HFF-Myc (cell line): Measurements from ENCODE around the gene RXRB.

Experiments
- DNase-seq: peaks from one replicate; pipeline ENCODE4 v3.0.0-alpha.2; 2011; ENCODE audit warnings: low read depth; ENCODE audit errors: extremely low read depth
- H3K4me3 ChIP-seq: replicated peaks from 2 replicates; pipeline ENCODE4 v1.5.1; 2011; ENCODE audit warnings: low read depth, mild to moderate bottlenecking, control low read depth, low read length
- CTCF ChIP-seq: IDR thresholded peaks from 2 replicates; pipeline ENCODE4 v1.5.1; 2012; ENCODE audit warnings: mild to moderate bottlenecking, low read depth, low read length, control low read depth; ENCODE audit errors: missing control alignments

The RXRB gene

GRCh38 chr6:33191383-33192104, 8.9 kb downstream of the RXRB start:
- DNase-seq, result no peak
- H3K4me3 ChIP-seq, result no peak overlapping the region
- no peak for TF ChIP-seq CTCF

GRCh38 chr6:33190504-33191107, 9.9 kb downstream of the RXRB start:
- DNase-seq, result no peak
- TF ChIP-seq CTCF, result no peak
- no peak overlapping the region for H3K4me3 ChIP-seq

- no peak for DNase-seq
- no peak for TF ChIP-seq CTCF
- no peak overlapping the region for H3K4me3 ChIP-seq
These were observed 10.6 kb downstream of the RXRB start for GRCh38 chr6:33189625-33190448.

GRCh38 chr6:33189164-33189563, 11.3 kb downstream of the RXRB start:
- no peak overlapping the region for H3K4me3 ChIP-seq
- DNase-seq, result no peak
- no peak for TF ChIP-seq CTCF

- no peak overlapping the region for H3K4me3 ChIP-seq
- TF ChIP-seq CTCF, result no peak
- DNase-seq, result no peak
These were observed 12.7 kb downstream of the RXRB start for GRCh38 chr6:33187809-33188208.

GRCh38 chr6:33185654-33186187, 14.7 kb downstream of the RXRB start:
- no peak overlapping the region for H3K4me3 ChIP-seq
- TF ChIP-seq CTCF, result no peak
- no peak for DNase-seq
